H1 (cell line): ENCODE results near the gene LEKR1. TPM values are rescaled to one million over a fixed set of nuclear protein-coding genes. Genes with fewer than 3 reads are reported as not detected.

Experiments
- CTCF ChIA-PET: fragments of 300-600 bp; sonication (Branson Sonifier 250); formaldehyde crosslinking; loops from one replicate; lab custom pipeline; 2021; ENCODE audit not compliant: partially characterized antibody; lab: Charles Lee
- POLR2A ChIA-PET: fragments of 300-600 bp; sonication (Branson Sonifier 250); formaldehyde crosslinking; loops from one replicate; lab custom pipeline; 2021; ENCODE audit warnings: inconsistent platforms; ENCODE audit not compliant: partially characterized antibody; lab: Charles Lee
- DNase-seq, 2 experiments: peaks; one replicate each; pipeline versions ENCODE4 v3.0.0 to v3.0.0-alpha.2; 2010 to 2022; ENCODE audit warnings: low spot score in 2 of 2, low read depth in 1 of 2, mixed read lengths in 1 of 2
- FAIRE-seq: peaks from 2 replicates; lab custom pipeline; 2011; peaks lifted over from hg19 to GRCh38; lab: Jason Lieb, UNC
- H2AFZ ChIP-seq: 2 replicates; pipeline ENCODE4 v1.8.1; 2012; ENCODE audit warnings: low read length, inconsistent platforms
- H2AK5ac ChIP-seq: 2 replicates; pipeline ENCODE4 v1.6.1; 2013; ENCODE audit warnings: low read depth, low read length
- H2BK120ac ChIP-seq: replicated peaks from 2 replicates; pipeline ENCODE3; 2013; ENCODE audit warnings: low read depth, low read length, inconsistent platforms
- H2BK12ac ChIP-seq: 2 replicates; pipeline ENCODE4 v1.6.1; 2013; ENCODE audit warnings: low read depth, low read length
- H2BK15ac ChIP-seq: 2 replicates; pipeline ENCODE4 v1.6.1; 2013; ENCODE audit warnings: low read length
- H2BK20ac ChIP-seq: 2 replicates; pipeline ENCODE4 v1.6.1; 2013; ENCODE audit warnings: low read length
- H2BK5ac ChIP-seq: 2 replicates; pipeline ENCODE4 v1.6.1; 2013; ENCODE audit warnings: low read depth, low read length
- H3K14ac ChIP-seq: 2 replicates; pipeline ENCODE4 v1.6.1; 2013; ENCODE audit warnings: inconsistent platforms; ENCODE audit not compliant: insufficient read length
- H3K18ac ChIP-seq: 2 replicates; pipeline ENCODE4 v1.6.1; 2013; ENCODE audit warnings: low read length; ENCODE audit errors: extremely low read depth
- H3K23ac ChIP-seq: 2 replicates; pipeline ENCODE4 v1.6.1; 2013; ENCODE audit warnings: inconsistent platforms; ENCODE audit not compliant: insufficient read length
- H3K23me2 ChIP-seq: 2 replicates; pipeline ENCODE4 v1.6.1; 2013; ENCODE audit warnings: low read depth, low read length
- H3K27ac ChIP-seq: 2 replicates; pipeline ENCODE4 v1.6.1; 2011; ENCODE audit warnings: low read depth, low read length, inconsistent platforms
- H3K27me3 ChIP-seq, 4 experiments: replicated peaks in 1 of 4; 1 replicate in 1 of 4; 2 replicates in 3 of 4; pipeline versions ENCODE4 v1.6.1 to v1.8.1; 2011 to 2013; ENCODE audit warnings: low read length in 3 of 4, mild to moderate bottlenecking in 3 of 4, inconsistent platforms in 2 of 4, mixed read lengths in 2 of 4, moderate library complexity in 1 of 4; ENCODE audit not compliant: control insufficient read depth in 3 of 4, insufficient read depth in 3 of 4; ENCODE audit errors: extremely low read depth in 1 of 4
- H3K36me3 ChIP-seq, 4 experiments: 2 replicates each; pipeline versions ENCODE4 v1.6.1 to v1.8.1; 2011 to 2013; ENCODE audit warnings: mild to moderate bottlenecking in 4 of 4, low read length in 3 of 4, moderate library complexity in 2 of 4, control low read depth in 1 of 4, inconsistent platforms in 1 of 4; ENCODE audit not compliant: insufficient read depth in 4 of 4, control insufficient read depth in 2 of 4
- H3K4ac ChIP-seq: replicated peaks from 2 replicates; pipeline ENCODE3; 2013; ENCODE audit warnings: low read length, low read depth, mixed read lengths, inconsistent platforms; ENCODE audit not compliant: insufficient read length
- H3K4me1 ChIP-seq, 4 experiments: replicated peaks in 1 of 4; 1 replicate in 1 of 4; 2 replicates in 3 of 4; pipeline versions ENCODE4 v1.6.1 to v1.8.1; 2011 to 2013; ENCODE audit warnings: low read length in 3 of 4, inconsistent platforms in 2 of 4, mixed read lengths in 1 of 4; ENCODE audit not compliant: insufficient read depth in 4 of 4, control insufficient read depth in 3 of 4
- H3K4me2 ChIP-seq, 2 experiments: 2 replicates each; pipeline versions ENCODE4 v1.6.1 to v1.8.1; 2011 to 2013; ENCODE audit warnings: low read depth in 2 of 2, low read length in 2 of 2, control low read depth in 1 of 2, inconsistent platforms in 1 of 2, mild to moderate bottlenecking in 1 of 2; ENCODE audit not compliant: insufficient read depth in 1 of 2
- H3K4me3 ChIP-seq, 4 experiments: fragments of 200-600, 300-600 bp in 1 of 4; sonication (generic), shearing (Covaris generic), sonication (Bioruptor Twin) in 1 of 4; 2 replicates each; pipeline versions ENCODE4 v1.5.1 to v1.8.1; 2011 to 2016; ENCODE audit warnings: low read length in 4 of 4, low read depth in 3 of 4, control low read depth in 2 of 4, inconsistent platforms in 2 of 4, mild to moderate bottlenecking in 2 of 4, mixed read lengths in 1 of 4, moderate library complexity in 1 of 4; ENCODE audit not compliant: insufficient read depth in 2 of 4; ENCODE audit errors: extremely low read depth in 1 of 4
- H3K56ac ChIP-seq: replicated peaks from 2 replicates; pipeline ENCODE3; 2013; ENCODE audit warnings: low read depth, mild to moderate bottlenecking, mixed read lengths, low read length, inconsistent platforms; ENCODE audit not compliant: insufficient read length
- H3K79me1 ChIP-seq: 2 replicates; pipeline ENCODE4 v1.6.1; 2013; ENCODE audit warnings: low read depth, low read length, control low read depth
- H3K79me2 ChIP-seq, 2 experiments: 2 replicates each; pipeline versions ENCODE4 v1.6.1 to v1.8.1; 2012 to 2013; ENCODE audit warnings: low read length in 2 of 2, mild to moderate bottlenecking in 2 of 2, inconsistent platforms in 1 of 2; ENCODE audit not compliant: insufficient read depth in 2 of 2, control insufficient read depth in 1 of 2
- H3K9ac ChIP-seq, 4 experiments: replicated peaks in 1 of 4; 1 replicate in 1 of 4; 2 replicates in 3 of 4; pipeline versions ENCODE4 v1.6.1 to v1.8.1; 2011 to 2013; ENCODE audit warnings: low read depth in 3 of 4, low read length in 3 of 4, control low read depth in 2 of 4, mild to moderate bottlenecking in 2 of 4, moderate library complexity in 2 of 4, inconsistent platforms in 1 of 4; ENCODE audit errors: extremely low read depth in 1 of 4
- H3K9me3 ChIP-seq, 2 experiments: 2 replicates each; pipeline versions ENCODE4 v1.6.1 to v1.8.1; 2012 to 2013; ENCODE audit warnings: mild to moderate bottlenecking in 2 of 2, moderate library complexity in 2 of 2, control low read depth in 1 of 2, inconsistent platforms in 1 of 2, low read depth in 1 of 2, low read length in 1 of 2, mixed read lengths in 1 of 2; ENCODE audit not compliant: insufficient read depth in 2 of 2
- H4K20me1 ChIP-seq, 2 experiments: replicated peaks in 1 of 2; 2 replicates each; pipeline versions ENCODE3 to v1.8.1; 2011 to 2013; ENCODE audit warnings: inconsistent platforms in 2 of 2, low read length in 2 of 2, mild to moderate bottlenecking in 1 of 2; ENCODE audit not compliant: insufficient read depth in 2 of 2, control insufficient read depth in 1 of 2
- H4K5ac ChIP-seq: 2 replicates; pipeline ENCODE4 v1.6.1; 2013; ENCODE audit warnings: low read length, low read depth, mixed read lengths, inconsistent platforms; ENCODE audit not compliant: insufficient read length
- H4K8ac ChIP-seq: 2 replicates; pipeline ENCODE4 v1.8.0; 2013; ENCODE audit warnings: mild to moderate bottlenecking, moderate library complexity, low read length, inconsistent platforms; ENCODE audit not compliant: insufficient read depth; ENCODE audit errors: extremely low read depth
- H4K91ac ChIP-seq: replicated peaks from 2 replicates; pipeline ENCODE3; 2013; ENCODE audit warnings: low read length, mixed read lengths, inconsistent platforms; ENCODE audit not compliant: insufficient read length
- GTF2F1 ChIP-seq: IDR thresholded peaks from 2 replicates; pipeline ENCODE4 v1.6.1; 2012; ENCODE audit warnings: low read depth, low read length, improper control_type of control experiment, borderline replicate concordance
- HDAC6 ChIP-seq: IDR thresholded peaks from one replicate; pipeline ENCODE4 v1.7.1; 2012; ENCODE audit warnings: low read depth, mild to moderate bottlenecking, inconsistent platforms, low read length, moderate library complexity
- RBBP5 ChIP-seq: IDR thresholded peaks from 2 replicates; pipeline ENCODE4 v1.7.1; 2012; ENCODE audit warnings: low read depth, mild to moderate bottlenecking, inconsistent platforms, low read length, moderate library complexity, borderline replicate concordance
- SP1 ChIP-seq: IDR thresholded peaks from 2 replicates; pipeline ENCODE4 v1.6.1; 2011; ENCODE audit warnings: low read depth, low read length
- WGBS, 2 experiments: shearing (Covaris generic) in 1 of 2; methylation state at CpG; one replicate each; pipeline versions ENCODE4 v1.1.6 to v1.1.7; 2013 to 2015; ENCODE audit warnings: low lambda C conversion rate in 2 of 2, mixed read lengths in 2 of 2, inconsistent platforms in 1 of 2, low coverage in 1 of 2, missing lambda C conversion rate in 1 of 2; ENCODE audit not compliant: insufficient replicate concordance in 2 of 2, insufficient coverage in 1 of 2, insufficient read length in 1 of 2; ENCODE audit errors: extremely low coverage in 1 of 2, missing lambda C conversion rate in 1 of 2; 5-methylcytosine and 5-hydroxymethylcytosine counted together
- polyA plus RNA-seq, 7 experiments: library from polyadenylated mRNA; depleted of rRNA in 3 of 7; stranded (reverse) in 5 of 7; unstranded in 2 of 7; fragments of >200 nt in 5 of 7; fragments of 200-250 nt in 2 of 7; gene quantifications; 1 replicate in 5 of 7; 2 replicates in 1 of 7; 4 replicates in 1 of 7; pipeline versions ENCODE4 v1.2.1 to v1.2.3, GENCODE V29; 2011 to 2013; ENCODE audit warnings: missing spikeins in 2 of 7, mixed read lengths in 2 of 7
- total RNA-seq: library from RNA; stranded (reverse); fragmentation: NEBNext Ultra II Directional; extraction: Animal tissue kit (Norgen Biotek cat#: 25700); gene quantifications from 2 replicates; pipeline ENCODE4 v1.2.1, GENCODE V29; 2021

LEKR1 gene
- total and polyA plus RNA-seq, 2 of the 8 experiments (the other 6 are each of a cell fraction or from before 2014, with no cell fraction given): 0.08 TPM; not detected in 1

DNA sequence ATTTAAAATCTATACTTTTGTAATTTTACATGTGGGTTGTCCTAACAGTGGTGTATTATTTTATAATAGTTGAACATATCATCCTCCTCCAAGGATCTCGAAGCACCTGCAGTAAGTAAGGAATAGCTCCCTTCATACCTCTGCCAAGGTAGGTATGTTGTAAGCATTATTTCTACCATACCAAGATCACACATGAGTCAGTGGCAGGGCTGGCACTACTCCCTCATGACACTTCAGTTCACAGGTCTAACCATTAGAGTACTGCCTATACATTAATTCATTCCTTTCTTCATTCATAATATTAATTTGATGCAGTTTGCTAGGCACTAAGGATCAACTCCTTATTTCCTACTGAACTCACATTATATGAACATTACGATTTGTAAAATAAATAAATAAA is 11.9 kb upstream of the LEKR1 start:
- ChIA-PET CTCF (no interaction called here), POLR2A (interaction anchor here (0.7 kb wide), 1 partner anchor 129 kb away, joined by 3 read pairs; no protein-coding TSS in a partner anchor)
- H3K9me3 ChIP-seq: no peaks in the 10 kb centered on the region
- H3K9ac ChIP-seq: no peak overlapping the region
- peaks cover 0 to 4% (median 1%) of the 10 kb centered on the region in 4 experiments; a peak in 4 of 7 replicates for H3K4me1 ChIP-seq
- peaks cover 12 to 45% (median 28%) of the 10 kb centered on the region in 4 experiments for H3K27me3 ChIP-seq
- WGBS, 2 experiments: 96% methylated on average over 2 of the region's 2 CpGs; no CpG with 5 or more reads in 1 of the 2 experiments
- H2AK5ac ChIP-seq: no peak overlapping the region
- no peak overlapping the region for H2BK12ac ChIP-seq
- no peak overlapping the region for H2BK5ac ChIP-seq
- no peak for FAIRE-seq
- no peak overlapping the region for H3K4me2 ChIP-seq
- H2BK120ac ChIP-seq: no peak overlapping the region
- H3K79me1 ChIP-seq: no peaks in the 10 kb centered on the region
- no peak overlapping the region for H3K14ac ChIP-seq
- H2AFZ ChIP-seq: no peak overlapping the region
- no peaks in the 10 kb centered on the region for H3K79me2 ChIP-seq
- no peak overlapping the region for H4K8ac ChIP-seq
- H3K4me3 ChIP-seq: no peak overlapping the region
- no peaks in the 10 kb centered on the region for H4K20me1 ChIP-seq
- H3K36me3 ChIP-seq: no peaks in the 10 kb centered on the region
- no peak overlapping the region for H2BK15ac ChIP-seq
- H3K27ac ChIP-seq: no peak overlapping the region
- no peak overlapping the region for H3K18ac ChIP-seq
- H3K23me2 ChIP-seq: no peaks in the 10 kb centered on the region; the same call in 1 of the 2 replicates
- H3K23ac ChIP-seq: no peak overlapping the region
- no peak overlapping the region for H3K4ac ChIP-seq
- H4K91ac ChIP-seq: no peak overlapping the region
- DNase-seq: no peak
- no peak overlapping the region for H2BK20ac ChIP-seq
- H4K5ac ChIP-seq: no peak overlapping the region
- H3K56ac ChIP-seq: no peak overlapping the region
- TF ChIP-seq SP1 (no peak), GTF2F1 (no peak), RBBP5 (no peak), HDAC6 (no peak)
